Activated CD4-positive, alpha-beta T cell treated with anti-CD3 and anti-CD28 coated beads, Interleukin-10, Interleukin-2, amounts not matched to agents 100 ng/mL and 50 ng/mL, durations not matched to agents 16 hours and 8 hours (primary cell): ENCODE measurements around the gene MUC16.
"Not testable (repeated sequence)": the region's sequence is repeated elsewhere in the genome, so short reads cannot be mapped to it uniquely, and the experiment has no call there.

Experiments
- DNase-seq: peaks from one replicate; pipeline ENCODE4 v3.0.0-alpha.2; 2020

MUC16 gene

DNA sequence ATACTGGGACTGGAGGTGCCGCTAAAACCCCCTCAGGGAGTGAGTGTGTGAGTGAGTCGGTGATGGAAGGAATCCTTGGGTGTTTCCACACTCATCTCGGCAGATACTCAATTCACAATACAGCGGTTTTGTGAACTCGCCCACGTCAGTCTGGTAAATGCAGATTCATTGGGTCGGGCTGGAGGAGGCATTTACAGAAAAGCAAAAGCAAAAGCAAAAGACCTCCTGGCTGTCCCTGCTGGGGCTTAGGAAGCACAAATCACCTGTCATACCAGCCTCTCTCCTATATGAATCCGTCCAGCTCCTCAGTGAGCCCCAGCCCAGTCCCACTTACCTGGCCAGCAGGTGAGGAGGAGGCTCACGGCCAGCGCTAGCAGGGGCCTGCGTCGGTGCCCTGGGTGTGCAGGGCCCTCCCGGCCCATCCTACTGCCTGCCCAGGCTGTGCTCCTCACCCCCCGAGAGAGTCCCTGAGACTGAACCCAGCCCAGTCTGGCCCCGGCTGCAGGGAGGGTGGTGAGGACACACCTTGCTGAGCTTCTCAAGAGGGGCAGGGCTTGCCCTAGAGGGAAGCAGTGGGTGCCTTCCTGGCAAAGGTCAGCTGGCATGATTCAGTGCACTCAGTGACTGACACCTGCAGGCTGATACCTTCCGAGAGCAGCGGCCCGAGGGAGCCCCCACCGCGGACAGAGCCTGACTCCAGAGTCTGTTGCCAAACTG lies at the start of gene MUC16:
MUC16 (minus strand) TSS at position 475 of the 717 bp plus-strand sequence.
- DNase-seq: no peak

DNA sequence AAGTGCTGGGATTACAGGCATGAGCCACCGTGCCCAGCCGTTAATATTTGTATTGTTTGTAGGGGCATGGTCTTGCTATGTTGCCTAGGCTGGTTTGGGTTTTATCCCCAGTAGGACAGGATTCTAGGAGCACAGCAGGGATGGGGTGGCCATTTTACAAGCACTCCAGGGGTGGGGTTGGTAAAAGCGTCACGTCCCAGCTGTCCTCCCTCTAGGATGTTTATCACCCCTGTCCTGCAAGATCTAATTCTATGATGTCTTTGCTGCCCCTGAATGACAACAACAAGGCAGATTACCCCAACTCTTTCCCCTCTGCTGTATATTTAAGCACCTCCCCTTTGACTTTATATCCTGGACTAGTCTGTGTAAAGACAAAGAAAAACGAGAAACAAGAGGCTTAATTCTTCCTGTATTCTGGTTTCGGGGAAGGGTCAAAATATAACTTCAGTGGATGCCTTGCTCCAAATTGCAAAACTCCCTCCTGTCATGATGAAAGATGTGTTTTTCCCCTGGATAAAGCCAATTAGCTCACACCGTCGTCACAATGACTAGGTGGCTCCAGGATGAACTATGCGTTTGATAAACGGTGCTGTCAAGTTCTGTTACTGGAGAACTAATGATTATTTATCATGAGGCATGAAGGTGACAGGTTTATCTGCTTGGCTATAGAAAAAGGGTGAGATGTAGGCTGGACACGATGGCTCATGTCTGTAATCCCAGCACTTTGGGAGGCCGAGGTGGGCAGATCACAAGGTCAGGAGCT lies 48.9 kb upstream of the MUC16 start:
- DNase-seq: no peak

DNA sequence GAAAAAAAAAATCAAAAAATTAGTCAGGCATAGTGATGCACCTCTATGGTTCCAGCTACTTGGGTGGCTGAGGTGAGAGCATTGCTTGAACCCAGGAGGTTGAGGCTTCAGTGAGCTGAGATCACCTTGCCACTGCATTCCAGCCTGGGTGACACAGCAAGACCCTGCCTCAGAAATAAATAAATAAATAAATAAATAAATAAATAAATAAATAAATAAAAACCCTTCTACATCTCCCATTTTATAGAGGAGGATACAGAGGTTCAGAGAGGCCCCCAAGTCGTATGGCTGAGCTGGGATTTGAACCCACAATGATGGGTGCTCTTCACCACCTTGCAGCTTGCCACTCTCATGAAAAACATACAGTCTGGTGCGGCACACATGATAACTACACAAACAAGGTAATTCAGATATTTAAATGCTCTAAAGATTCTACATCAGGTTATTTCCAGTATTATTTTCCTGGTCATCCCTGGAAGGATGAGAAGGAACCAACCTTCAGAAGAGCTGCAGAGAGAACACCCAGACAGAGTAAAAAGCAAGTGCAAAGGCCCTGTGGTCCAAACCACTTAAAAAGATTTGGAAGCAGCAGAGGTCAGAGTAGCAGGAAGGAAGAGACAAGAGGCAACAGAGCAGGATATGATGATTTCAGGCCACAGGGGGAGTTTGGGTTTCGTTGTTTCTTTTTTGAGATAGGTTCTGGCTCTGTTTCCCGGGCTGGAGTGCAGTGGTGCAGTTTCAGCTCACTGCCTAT lies 47.5 kb upstream of the MUC16 start:
- no peak for DNase-seq

DNA sequence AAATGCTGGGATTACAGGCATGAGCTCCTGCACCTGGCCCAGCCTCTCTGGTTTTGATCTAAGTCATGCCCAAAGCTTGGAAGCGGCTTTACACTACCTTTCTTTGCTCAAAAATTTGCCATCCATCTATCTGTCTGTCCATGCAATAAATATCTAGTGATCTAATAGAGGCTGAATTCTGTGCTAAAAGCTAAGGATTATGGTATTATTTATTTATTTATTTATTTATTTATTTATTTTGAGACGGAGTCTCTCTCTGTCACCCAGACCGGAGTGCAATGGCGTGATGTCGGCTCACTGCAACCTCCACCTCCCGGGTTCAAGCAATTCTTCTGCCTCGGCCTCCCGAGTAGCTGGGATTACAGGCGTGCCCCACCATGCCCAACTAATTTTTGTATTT lies 45.9 kb upstream of the MUC16 start:
- DNase-seq: not testable (repeated sequence)

DNA sequence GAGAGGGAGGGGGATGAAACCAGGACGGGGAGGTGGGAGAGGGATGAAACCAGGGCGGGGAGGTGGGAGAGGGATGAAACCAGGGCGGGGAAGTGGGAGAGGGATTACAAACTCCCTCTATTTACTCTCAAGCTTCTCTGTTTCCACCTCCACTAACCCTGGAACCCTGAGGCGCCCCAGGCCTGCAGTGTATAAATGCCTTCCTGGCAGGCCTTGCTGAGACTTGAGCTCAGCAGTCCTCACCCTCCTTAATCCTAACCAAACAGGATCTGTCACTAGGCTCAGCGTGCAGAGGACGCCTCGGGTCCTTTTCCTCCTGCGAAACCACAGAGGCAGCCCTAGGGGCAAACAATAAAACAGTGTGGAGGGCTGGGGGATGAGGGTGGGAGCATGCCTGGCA lies 44.6 kb upstream of the MUC16 start:
- DNase-seq: no peak

DNA sequence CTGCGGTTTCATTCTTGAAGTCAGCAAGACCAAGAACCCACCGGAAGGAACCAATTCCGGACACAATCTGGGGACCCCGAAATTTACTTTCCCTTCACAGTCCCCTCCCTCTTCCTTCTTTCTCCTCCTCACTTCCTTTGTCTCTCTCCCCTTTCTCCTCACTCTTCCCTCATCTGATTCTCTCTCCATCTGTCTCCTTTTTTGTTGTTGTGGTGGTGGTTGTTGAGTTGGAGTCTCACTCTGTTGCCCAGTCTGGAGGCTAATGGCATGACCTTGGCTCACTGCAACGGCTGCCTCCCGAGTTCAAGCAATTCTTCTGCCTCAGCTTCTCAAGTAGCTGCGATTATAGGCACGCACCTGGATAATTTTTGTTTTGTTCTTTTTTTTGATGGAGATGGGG lies 44.0 kb upstream of the MUC16 start:
- no peak for DNase-seq

DNA sequence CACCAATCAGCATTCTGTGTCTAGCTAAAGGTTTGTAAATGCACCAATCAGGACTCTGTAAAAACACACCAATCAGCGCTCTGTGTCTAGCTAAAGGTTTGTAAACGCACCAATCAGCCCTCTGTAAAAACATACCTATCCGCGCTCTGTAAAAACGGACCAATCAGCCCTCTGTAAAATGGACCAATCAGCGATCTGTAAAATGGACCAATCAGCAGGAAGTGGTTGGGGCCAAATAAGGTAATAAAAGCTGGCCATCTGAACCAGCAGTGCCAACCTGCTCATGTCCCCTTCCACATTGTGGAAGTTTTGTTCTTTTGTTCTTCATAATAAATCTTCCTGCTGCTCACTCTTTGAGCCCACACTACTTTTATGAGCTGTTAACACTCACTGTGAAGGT lies 43.5 kb upstream of the MUC16 start:
- not testable (repeated sequence) for DNase-seq

DNA sequence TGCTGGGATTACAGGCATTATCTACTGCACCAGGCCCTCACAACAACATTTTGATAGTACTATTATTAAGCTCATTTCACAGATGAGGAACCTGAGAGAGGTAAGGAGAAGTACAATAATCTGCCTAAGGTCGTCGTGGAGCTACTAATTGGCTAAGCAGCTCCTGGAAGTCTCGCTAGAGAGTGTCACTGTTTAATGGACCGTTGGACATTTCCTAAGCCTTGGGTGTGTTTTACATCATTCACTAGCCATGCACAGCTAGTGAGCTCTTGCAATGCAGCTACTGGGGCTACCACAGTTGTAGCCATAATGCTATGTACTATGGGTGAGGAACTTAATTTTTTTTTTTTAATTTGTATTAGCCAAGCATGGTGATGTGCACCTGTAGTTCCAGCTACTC lies 42.7 kb upstream of the MUC16 start:
- DNase-seq: no peak

DNA sequence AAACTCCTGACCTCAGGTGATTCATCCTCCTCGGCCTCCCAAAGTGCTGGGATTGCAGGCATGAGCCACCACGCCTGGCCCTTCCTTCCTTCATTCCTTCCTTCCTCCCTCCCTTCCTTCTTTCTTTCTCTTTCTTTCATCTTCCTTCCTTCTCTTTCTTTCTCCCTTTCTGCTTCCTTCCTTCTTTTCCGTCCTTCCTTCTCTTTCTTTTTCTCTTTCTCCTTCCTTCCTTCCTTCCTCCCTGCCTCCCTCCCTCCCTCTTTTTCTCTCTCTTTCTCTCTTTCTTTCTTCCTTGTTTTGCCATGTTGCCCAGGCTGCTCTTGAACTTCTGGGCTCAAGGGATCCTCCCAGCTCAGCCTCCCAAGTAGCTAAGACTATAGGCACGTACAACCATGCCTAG lies 36.5 kb upstream of the MUC16 start:
- DNase-seq: no peak

DNA sequence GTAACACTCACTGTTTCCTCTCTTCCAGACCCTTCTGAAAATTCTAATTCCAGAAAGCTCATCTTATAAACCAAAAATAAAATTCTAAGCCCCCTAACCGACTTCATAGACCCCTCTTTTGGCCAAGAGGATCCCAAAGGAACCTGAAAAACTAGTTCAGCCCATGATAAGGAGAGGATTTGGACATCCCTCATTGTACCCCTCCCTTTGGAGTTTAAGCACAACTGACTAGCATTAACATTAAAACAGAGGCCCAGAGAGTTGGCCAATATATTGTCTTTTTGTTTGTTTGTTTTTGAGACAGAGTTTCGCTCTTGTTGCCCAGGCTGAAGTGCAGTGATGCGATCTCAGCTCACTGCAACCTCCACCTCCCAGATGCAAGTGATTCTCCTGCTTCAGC lies 34.2 kb upstream of the MUC16 start:
- DNase-seq: no peak

DNA sequence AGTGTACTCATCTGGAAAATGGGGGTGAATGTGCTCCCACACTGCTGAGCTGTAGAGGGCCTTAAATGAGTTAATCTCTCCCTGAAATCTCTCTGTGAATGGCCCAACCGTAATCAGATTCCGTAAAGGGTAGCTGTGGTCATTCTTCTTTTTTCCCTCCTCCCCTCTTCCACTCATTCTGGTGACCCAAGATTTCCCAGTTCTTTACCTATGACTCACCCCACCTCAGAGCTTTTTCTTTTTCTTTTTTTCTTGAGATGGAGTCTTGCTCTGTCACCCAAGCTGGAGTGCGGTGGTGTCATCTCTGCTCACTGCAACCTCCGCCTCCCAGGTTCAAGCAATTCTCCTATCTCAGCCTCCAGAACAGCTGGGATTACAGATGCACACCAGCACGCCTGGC lies 33.3 kb upstream of the MUC16 start:
- DNase-seq: no peak

DNA sequence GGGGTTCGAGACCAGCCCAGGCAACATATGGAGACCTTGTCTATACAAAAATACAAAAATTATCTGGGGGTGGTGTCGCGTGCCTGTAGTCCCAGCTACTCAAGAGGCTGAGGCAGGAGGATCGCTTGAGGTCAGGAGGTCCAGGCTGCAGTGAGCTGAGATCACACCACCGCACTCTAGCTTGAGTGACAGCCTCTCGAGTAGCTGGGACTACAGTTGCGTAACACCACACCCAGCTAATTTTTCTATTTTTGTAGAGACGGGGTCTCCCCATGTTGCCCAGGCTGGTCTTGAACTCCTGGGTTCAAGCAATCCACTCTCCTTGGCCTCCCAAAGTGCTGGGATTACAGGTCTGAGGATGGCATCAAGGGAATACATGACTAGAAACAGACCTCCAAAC lies 30.8 kb upstream of the MUC16 start:
- no peak for DNase-seq

DNA sequence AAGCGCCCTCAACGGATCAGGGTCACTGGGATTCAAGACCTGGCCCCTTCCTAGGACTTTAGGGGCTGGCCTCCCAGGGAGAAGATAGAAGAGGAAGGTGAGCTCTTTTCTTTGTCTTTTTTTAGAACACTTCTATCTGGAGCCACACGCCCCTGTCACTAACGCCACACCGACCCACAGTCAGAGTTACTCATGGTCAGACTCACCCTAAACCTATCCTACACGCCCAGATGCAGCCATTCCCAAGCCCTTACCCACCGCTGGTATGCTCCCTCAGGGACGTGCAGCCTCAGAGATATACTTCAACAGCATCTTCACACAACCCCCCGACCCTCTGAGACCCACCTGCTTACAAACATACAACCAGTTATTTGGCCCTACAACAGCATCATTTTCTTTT lies 29.9 kb upstream of the MUC16 start:
- no peak for DNase-seq

DNA sequence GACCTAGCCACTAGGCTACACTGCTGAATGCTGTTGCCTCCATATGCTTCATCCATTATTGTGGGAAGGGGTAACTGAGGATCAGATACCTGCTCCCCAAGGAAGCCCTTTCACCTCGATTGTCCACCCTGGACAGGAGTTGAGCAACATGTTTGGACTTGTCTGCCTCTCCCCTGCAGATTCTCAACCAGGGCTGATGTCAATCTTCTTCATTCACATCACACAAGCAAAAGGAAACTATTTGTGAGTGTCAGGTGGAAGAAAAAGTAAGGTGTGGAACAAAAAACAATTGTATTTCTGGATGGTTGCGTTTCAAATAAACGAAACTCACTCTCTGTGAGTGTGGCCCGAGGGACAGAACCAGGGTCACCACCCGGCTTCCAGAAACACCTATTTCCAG lies 29.5 kb upstream of the MUC16 start:
- no peak for DNase-seq

DNA sequence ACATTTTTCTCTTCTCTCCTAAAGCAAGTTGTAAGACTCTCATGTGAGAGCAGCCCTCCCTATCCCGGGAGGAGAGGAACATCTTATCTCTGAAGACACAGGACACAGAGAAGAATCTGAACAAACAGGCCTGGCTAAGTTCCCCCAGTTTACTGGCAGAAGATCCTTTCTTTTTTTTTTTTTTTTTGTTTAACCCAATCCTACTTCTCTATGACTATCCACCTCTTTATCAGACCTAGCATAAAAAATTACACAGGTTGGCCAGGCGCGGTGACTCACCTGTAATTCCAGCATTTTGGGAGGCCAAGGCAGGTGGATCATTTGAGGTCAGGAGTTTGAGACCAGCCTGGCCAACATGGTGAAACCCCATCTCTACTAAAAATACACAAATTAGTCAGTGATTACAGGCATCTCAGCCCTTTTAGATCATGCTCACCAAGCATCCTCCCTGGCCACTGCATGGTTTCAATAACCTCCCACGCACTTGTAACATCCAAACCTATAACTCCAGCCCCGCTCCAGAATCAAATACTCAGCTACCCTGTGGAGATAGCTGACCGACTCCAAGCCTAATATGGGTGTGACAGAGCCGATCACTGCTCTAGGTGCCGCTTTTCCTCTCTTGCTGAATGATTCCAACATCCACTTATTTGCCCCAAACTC lies 27.3 kb upstream of the MUC16 start:
- DNase-seq: no peak

DNA sequence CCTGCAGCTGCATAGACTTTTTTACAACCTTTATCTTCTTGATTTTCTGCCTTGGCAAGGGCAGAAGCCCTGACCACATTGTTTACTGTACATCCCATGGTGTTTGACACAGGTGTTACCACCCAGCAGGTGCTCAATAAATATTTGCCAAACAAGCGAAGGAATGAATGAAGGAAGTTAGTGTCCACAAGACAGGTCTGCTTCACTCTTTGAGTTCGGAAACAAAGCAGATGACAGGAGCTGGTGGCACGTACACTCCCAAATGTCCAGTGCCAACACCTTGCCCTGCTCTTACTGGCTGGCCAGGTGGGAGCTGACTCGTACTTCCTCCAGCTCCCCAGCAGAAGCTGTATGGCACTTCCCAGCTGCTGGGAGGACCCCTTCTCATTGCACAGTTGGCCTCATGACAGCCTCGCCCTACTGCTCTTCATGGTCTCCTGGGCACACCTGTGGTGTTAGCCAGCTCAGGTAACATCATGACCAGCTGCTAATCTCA lies 22.0 kb upstream of the MUC16 start:
- no peak for DNase-seq

DNA sequence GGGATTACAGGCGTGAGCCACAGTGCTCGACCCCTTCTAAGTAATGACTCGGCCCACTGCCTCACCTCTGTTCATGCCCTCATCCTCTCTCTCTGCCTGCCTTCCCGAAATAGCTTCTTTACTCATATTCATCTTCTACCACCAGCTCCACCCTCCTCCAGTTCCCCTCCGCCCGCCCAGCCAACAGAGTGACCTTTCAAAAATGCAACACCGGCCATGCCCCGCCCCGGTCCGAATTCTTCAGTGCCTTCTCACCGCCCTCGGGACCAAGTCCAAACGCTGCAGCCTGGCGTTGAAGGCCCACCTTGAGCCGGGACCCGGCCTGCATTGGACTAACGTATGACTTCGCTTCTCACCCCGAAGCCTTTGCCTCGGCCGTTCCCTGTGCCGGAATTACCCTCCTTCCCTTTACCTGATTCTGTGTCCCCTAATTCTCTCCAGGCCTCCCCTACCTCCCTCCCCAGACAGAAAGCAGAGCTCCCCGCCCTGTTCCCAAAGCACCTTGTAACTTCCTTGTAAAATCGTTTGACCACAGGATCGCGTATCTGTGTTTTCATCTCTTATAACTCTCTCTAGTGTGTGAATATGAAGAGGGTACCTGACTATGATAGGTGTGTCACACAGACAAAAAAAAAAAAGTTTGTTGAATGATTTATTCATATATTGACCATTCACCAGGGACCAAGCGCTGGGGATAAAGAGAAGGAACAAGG lies 8.1 kb upstream of the MUC16 start:
- no peak for DNase-seq

DNA sequence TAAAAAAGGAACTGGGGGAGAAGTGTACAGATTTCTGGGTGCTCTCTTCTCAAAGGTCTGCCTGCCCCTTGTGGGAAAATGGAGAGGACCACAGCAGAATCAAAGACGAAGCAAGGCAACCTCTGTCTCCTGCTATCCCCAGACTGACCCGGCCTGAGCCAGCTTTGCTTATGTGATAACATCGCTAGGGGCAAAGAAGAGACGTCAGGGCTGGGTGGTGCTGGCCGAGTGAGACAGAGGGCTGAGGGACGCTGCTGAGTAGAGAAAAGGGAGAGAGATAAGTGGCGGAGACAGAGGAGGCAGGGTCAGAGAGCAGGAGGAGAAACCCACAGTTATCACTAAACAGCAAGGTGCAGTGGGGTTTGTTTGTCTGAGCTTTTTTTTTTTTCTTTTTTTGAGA lies 4.6 kb upstream of the MUC16 start:
- DNase-seq: no peak

DNA sequence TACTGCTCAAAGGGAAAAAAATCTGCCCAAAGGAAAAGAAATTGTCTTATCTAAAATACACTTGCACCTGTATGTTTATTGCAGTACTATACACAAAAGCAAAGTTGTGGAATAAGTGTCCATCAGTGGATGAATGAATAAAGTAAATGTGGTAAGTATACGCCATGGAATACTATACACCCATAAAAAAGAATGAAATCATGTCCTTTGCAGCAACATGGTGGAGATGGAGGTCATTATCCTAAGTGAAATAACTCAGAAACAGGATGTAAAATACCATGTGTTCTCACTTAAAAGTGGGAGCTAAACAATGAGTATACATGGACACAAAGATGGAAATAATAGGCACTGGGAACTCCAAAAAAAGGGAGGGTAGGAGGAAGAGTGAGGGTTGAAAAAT lies 3.8 kb upstream of the MUC16 start:
- DNase-seq: no peak

DNA sequence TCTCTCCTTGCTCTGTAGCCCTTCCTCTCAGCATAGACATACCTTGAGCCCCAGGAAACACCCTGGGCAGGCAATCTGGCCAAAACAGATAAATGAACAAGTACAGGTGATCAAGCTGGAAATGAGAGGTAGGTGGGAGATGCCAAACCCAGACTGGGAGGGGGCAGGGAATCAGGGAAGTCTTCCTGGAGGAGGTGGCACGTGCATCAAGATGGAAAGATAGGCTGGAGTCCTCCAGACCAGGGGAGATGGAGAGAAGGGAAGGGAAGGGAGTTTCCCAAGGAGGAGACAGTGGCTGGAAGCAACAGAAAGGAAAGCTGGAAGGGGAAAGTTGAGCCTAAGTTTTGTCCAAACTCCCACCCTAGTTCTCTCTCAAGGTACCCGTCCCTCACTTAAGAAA lies 1.7 kb upstream of the MUC16 start:
- DNase-seq: no peak

DNA sequence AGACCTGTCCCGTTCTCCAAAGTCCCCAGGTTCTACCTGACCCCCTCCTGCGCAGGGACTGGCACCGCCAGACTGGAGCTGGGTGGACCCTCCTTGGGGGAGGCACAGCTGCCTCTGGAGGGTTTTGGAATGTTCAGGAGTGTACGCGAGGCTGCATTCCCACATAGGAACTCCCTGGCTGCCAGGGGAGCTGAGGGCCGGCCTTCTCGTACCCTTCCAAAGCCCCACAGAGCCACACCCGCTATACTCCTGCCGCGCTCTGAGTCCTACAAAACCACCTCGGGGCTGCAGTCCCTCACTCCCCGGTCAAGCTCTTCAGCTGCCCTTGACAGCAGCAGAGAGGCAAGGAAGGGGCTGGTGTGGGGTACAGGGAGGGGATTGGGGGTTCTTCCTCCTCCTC lies 484 bp upstream of the MUC16 start:
- no peak for DNase-seq

DNA sequence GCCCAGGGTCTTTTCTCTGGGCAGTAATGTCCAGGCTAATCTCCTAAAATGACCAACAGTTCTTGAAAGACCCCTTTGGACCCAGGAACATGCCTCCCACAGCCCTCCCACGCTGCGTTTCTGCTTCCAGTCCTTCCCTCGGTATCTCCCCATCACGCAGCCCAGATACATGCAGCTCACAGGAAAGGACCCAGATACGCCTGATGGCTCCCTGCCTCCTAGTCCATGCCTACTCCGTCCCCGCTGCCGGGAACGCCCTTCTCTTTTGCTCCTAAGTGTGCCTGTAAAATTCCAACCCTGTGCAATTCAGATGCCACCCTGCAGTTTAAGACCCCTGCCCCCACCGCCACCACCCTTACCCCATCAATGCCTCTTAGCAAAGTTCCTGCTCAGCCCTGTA lies 778 bp downstream of the MUC16 start:
- no peak for DNase-seq

DNA sequence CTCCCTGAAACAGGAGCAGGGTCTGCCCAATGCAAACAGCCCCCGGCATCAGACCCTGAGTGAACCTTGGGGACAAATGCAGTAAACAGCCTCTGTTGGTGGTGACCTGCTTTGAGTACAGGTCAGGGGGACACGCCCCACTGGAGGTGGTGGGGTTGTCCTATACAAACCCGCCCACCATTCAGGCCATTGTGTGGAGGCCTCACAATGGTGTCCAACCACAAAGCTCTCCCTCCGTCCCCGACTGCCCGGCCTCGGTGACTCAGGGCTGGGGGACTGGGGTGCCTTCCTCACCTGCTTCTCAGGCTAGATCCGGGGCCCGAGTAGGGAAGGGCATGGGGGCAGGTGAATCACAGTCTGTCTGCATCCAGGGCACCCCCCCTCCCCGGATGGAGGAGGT lies 1.5 kb downstream of the MUC16 start:
- no peak for DNase-seq
